ENCODE measurements around the gene ADD2. TPM values are rescaled to one million over a fixed set of nuclear protein-coding genes. Genes with fewer than 3 reads are reported as not detected.

The ADD2 gene
- total RNA-seq, 1 donor from 2014 or later, result 435 TPM

- DNase-seq, result no peak
These were observed 17.3 kb upstream of the ADD2 start for GRCh38 chr2:70785137-70785911.

- no peak for DNase-seq
These were observed 16.3 kb upstream of the ADD2 start for GRCh38 chr2:70784320-70784719.

GRCh38 chr2:70779911-70780545 is 12.0 kb upstream of the ADD2 start:
- DNase-seq, result no peak

GRCh38 chr2:70779491-70779890 is 11.5 kb upstream of the ADD2 start:
- no peak for DNase-seq

- DNase-seq, result no peak
These were observed 10.7 kb upstream of the ADD2 start for GRCh38 chr2:70778676-70779075.

GRCh38 chr2:70777450-70777849 is 9.4 kb upstream of the ADD2 start:
- no peak for DNase-seq

GRCh38 chr2:70776266-70776665 is 8.3 kb upstream of the ADD2 start:
- no peak for DNase-seq

GRCh38 chr2:70775141-70775540 is 7.1 kb upstream of the ADD2 start:
- no peak for DNase-seq

- DNase-seq, result no peak
These were observed 4.6 kb upstream of the ADD2 start for GRCh38 chr2:70772486-70773155.

GRCh38 chr2:70771446-70771845 is 3.4 kb upstream of the ADD2 start:
- no peak for DNase-seq

- DNase-seq, result no peak
These were observed 1.4 kb upstream of the ADD2 start for GRCh38 chr2:70769450-70769849.

GRCh38 chr2:70768590-70769085 is 638 bp upstream of the ADD2 start:
- DNase-seq, result no peak

- DNase-seq, result no peak
These were observed 811 bp downstream of the ADD2 start for GRCh38 chr2:70767079-70767698.

GRCh38 chr2:70766357-70767078 is 1.5 kb downstream of the ADD2 start:
- no peak for DNase-seq

GRCh38 chr2:70765507-70765906 is 2.5 kb downstream of the ADD2 start:
- no peak for DNase-seq

GRCh38 chr2:70759446-70759845 is 8.6 kb downstream of the ADD2 start:
- DNase-seq, result no peak

- no peak for DNase-seq
These were observed 10.0 kb downstream of the ADD2 start for GRCh38 chr2:70757966-70758365.

- no peak for DNase-seq
These were observed 10.6 kb downstream of the ADD2 start for GRCh38 chr2:70757360-70757759.

GRCh38 chr2:70756128-70756527 is 11.9 kb downstream of the ADD2 start:
- DNase-seq, result no peak

GRCh38 chr2:70753902-70754301 is 14.1 kb downstream of the ADD2 start:
- DNase-seq, result no peak

GRCh38 chr2:70753031-70753430 is 15.0 kb downstream of the ADD2 start:
- no peak for DNase-seq

- DNase-seq, result no peak
These were observed 15.6 kb downstream of the ADD2 start for GRCh38 chr2:70752396-70752795.
